ENCODE results near the gene EFHD1. TPM values are rescaled to one million over a fixed set of nuclear protein-coding genes. Genes with fewer than 3 reads are reported as not detected.
"Not testable (repeated sequence)": the region's sequence is repeated elsewhere in the genome, so short reads cannot be mapped to it uniquely, and the experiment has no call there.

Gene EFHD1
- total RNA-seq, 1 donor from 2014 or later: 0.16 TPM

GRCh38 chr2:232626584-232626983 lies 6.8 kb upstream of the EFHD1 start:
- DNase-seq (ENCODE audit: low spot score): no peak
- Mint-ChIP-seq H3K27me3 (ENCODE audit: low read depth) (peaks cover 25% of the 10 kb centered on the region), H3K36me3 (ENCODE audit: low read depth) (no peaks in the 10 kb centered on the region), H3K4me1 (ENCODE audit: low read depth) (peaks cover 2% of the 10 kb centered on the region), H3K9me3 (no peaks in the 10 kb centered on the region), H3K27ac (no peak overlapping the region), H3K4me3 (ENCODE audit: low read depth) (no peak overlapping the region)
- intact Hi-C loops (cut with micrococcal nuclease): no loop called here

GRCh38 chr2:232628466-232629128 lies 4.8 kb upstream of the EFHD1 start:
- peaks cover 33% of the 10 kb centered on the region for H3K27me3 Mint-ChIP-seq (ENCODE audit: low read depth)
- H3K36me3 Mint-ChIP-seq (ENCODE audit: low read depth): no peaks in the 10 kb centered on the region
- intact Hi-C loops (cut with micrococcal nuclease): no loop called here
- DNase-seq (ENCODE audit: low spot score): no peak
- H3K9me3 Mint-ChIP-seq: no peaks in the 10 kb centered on the region
- no peak overlapping the region for H3K27ac Mint-ChIP-seq
- no peak overlapping the region for H3K4me3 Mint-ChIP-seq (ENCODE audit: low read depth)
- peaks cover 5% of the 10 kb centered on the region for H3K4me1 Mint-ChIP-seq (ENCODE audit: low read depth)

GRCh38 chr2:232629129-232629475 lies 4.3 kb upstream of the EFHD1 start:
- H3K27me3 Mint-ChIP-seq (ENCODE audit: low read depth): peaks cover 31% of the 10 kb centered on the region
- DNase-seq (ENCODE audit: low spot score): no peak
- H3K4me3 Mint-ChIP-seq (ENCODE audit: low read depth): no peak overlapping the region
- intact Hi-C loops (cut with micrococcal nuclease): no loop called here
- no peak overlapping the region for H3K27ac Mint-ChIP-seq
- no peaks in the 10 kb centered on the region for H3K9me3 Mint-ChIP-seq
- no peaks in the 10 kb centered on the region for H3K36me3 Mint-ChIP-seq (ENCODE audit: low read depth)
- peaks cover 5% of the 10 kb centered on the region for H3K4me1 Mint-ChIP-seq (ENCODE audit: low read depth)

- intact Hi-C loops (cut with micrococcal nuclease): no loop called here
- no peaks in the 10 kb centered on the region for H3K9me3 Mint-ChIP-seq
These were observed 1.0 kb upstream of the EFHD1 start for GRCh38 chr2:232632229-232632903.

GRCh38 chr2:232632904-232633412 lies 446 bp upstream of the EFHD1 start:
- Mint-ChIP-seq H3K4me1 (ENCODE audit: low read depth) (peaks cover 2% of the 10 kb centered on the region), H3K27me3 (ENCODE audit: low read depth) (peaks cover 48% of the 10 kb centered on the region), H3K9me3 (no peaks in the 10 kb centered on the region), H3K36me3 (ENCODE audit: low read depth) (no peaks in the 10 kb centered on the region), H3K4me3 (ENCODE audit: low read depth) (no peak overlapping the region), H3K27ac (no peak overlapping the region)
- no peak for DNase-seq (ENCODE audit: low spot score)
- intact Hi-C loops (cut with micrococcal nuclease): no loop called here

More at GRCh38 chr2:232632229-232632903, 1.0 kb upstream of the EFHD1 start:
- Mint-ChIP-seq H3K4me1 (ENCODE audit: low read depth) (peaks cover 4% of the 10 kb centered on the region), H3K27ac (no peak overlapping the region), H3K4me3 (ENCODE audit: low read depth) (no peak overlapping the region), H3K27me3 (ENCODE audit: low read depth) (peaks cover 45% of the 10 kb centered on the region), H3K36me3 (ENCODE audit: low read depth) (no peaks in the 10 kb centered on the region)
- DNase-seq (ENCODE audit: low spot score): no peak

- no peak for DNase-seq (ENCODE audit: low spot score)
- intact Hi-C loops (cut with micrococcal nuclease): no loop called here
- Mint-ChIP-seq H3K9me3 (no peaks in the 10 kb centered on the region), H3K4me3 (ENCODE audit: low read depth) (peak overlapping the region; percentile 13), H3K27ac (no peak overlapping the region), H3K36me3 (ENCODE audit: low read depth) (no peaks in the 10 kb centered on the region), H3K4me1 (ENCODE audit: low read depth) (peaks cover 2% of the 10 kb centered on the region), H3K27me3 (ENCODE audit: low read depth) (peaks cover 62% of the 10 kb centered on the region)
These were observed 1.1 kb downstream of the EFHD1 start for GRCh38 chr2:232634206-232635150.

GRCh38 chr2:232635376-232635775 lies 2.0 kb downstream of the EFHD1 start:
- H3K27ac Mint-ChIP-seq; DNase-seq (ENCODE audit: low spot score); intact Hi-C loops (cut with micrococcal nuclease); H3K4me1 Mint-ChIP-seq (ENCODE audit: low read depth); H3K36me3 Mint-ChIP-seq (ENCODE audit: low read depth); H3K9me3 Mint-ChIP-seq; H3K4me3 Mint-ChIP-seq (ENCODE audit: low read depth): not testable (repeated sequence)
- H3K27me3 Mint-ChIP-seq (ENCODE audit: low read depth): peaks cover 61% of the 10 kb centered on the region

GRCh38 chr2:232635820-232636219 lies 2.4 kb downstream of the EFHD1 start:
- Mint-ChIP-seq H3K36me3 (ENCODE audit: low read depth) (no peaks in the 10 kb centered on the region), H3K4me1 (ENCODE audit: low read depth) (peaks cover 2% of the 10 kb centered on the region), H3K27ac (no peak overlapping the region), H3K4me3 (ENCODE audit: low read depth) (no peak overlapping the region), H3K9me3 (no peaks in the 10 kb centered on the region), H3K27me3 (ENCODE audit: low read depth) (peaks cover 60% of the 10 kb centered on the region)
- DNase-seq (ENCODE audit: low spot score): no peak
- intact Hi-C loops (cut with micrococcal nuclease): no loop called here

GRCh38 chr2:232636788-232637420 lies 3.5 kb downstream of the EFHD1 start:
- intact Hi-C loops (cut with micrococcal nuclease): no loop called here
- H3K9me3 Mint-ChIP-seq: no peaks in the 10 kb centered on the region
- no peaks in the 10 kb centered on the region for H3K36me3 Mint-ChIP-seq (ENCODE audit: low read depth)
- no peak overlapping the region for H3K4me3 Mint-ChIP-seq (ENCODE audit: low read depth)
- H3K4me1 Mint-ChIP-seq (ENCODE audit: low read depth): peaks cover 2% of the 10 kb centered on the region
- H3K27me3 Mint-ChIP-seq (ENCODE audit: low read depth): peaks cover 57% of the 10 kb centered on the region
- H3K27ac Mint-ChIP-seq: no peak overlapping the region
- DNase-seq (ENCODE audit: low spot score): no peak

- H3K36me3 Mint-ChIP-seq (ENCODE audit: low read depth): no peaks in the 10 kb centered on the region
- intact Hi-C loops (cut with micrococcal nuclease): no loop called here
- no peak for DNase-seq (ENCODE audit: low spot score)
- H3K4me1 Mint-ChIP-seq (ENCODE audit: low read depth): no peaks in the 10 kb centered on the region
- H3K27ac Mint-ChIP-seq: no peak overlapping the region
- no peak overlapping the region for H3K4me3 Mint-ChIP-seq (ENCODE audit: low read depth)
- no peaks in the 10 kb centered on the region for H3K9me3 Mint-ChIP-seq
- H3K27me3 Mint-ChIP-seq (ENCODE audit: low read depth): peaks cover 49% of the 10 kb centered on the region
These were observed 4.6 kb downstream of the EFHD1 start for GRCh38 chr2:232637866-232638583.

GRCh38 chr2:232641153-232641848 lies 7.9 kb downstream of the EFHD1 start:
- Mint-ChIP-seq H3K27ac (no peak overlapping the region), H3K4me1 (ENCODE audit: low read depth) (no peaks in the 10 kb centered on the region), H3K36me3 (ENCODE audit: low read depth) (no peaks in the 10 kb centered on the region), H3K9me3 (no peaks in the 10 kb centered on the region), H3K4me3 (ENCODE audit: low read depth) (no peak overlapping the region), H3K27me3 (ENCODE audit: low read depth) (peaks cover 32% of the 10 kb centered on the region)
- DNase-seq (ENCODE audit: low spot score): no peak
- intact Hi-C loops (cut with micrococcal nuclease): no loop called here

- intact Hi-C loops (cut with micrococcal nuclease): no loop called here
- H3K27ac Mint-ChIP-seq: no peak overlapping the region
- peaks cover 19% of the 10 kb centered on the region for H3K27me3 Mint-ChIP-seq (ENCODE audit: low read depth)
- H3K4me3 Mint-ChIP-seq (ENCODE audit: low read depth): no peak overlapping the region
- H3K4me1 Mint-ChIP-seq (ENCODE audit: low read depth): no peaks in the 10 kb centered on the region
- no peaks in the 10 kb centered on the region for H3K36me3 Mint-ChIP-seq (ENCODE audit: low read depth)
- no peak for DNase-seq (ENCODE audit: low spot score)
- H3K9me3 Mint-ChIP-seq: no peaks in the 10 kb centered on the region
These were observed 9.7 kb downstream of the EFHD1 start for GRCh38 chr2:232643147-232643425.
